Smooth muscle cell of bladder (primary cell): ENCODE results near the gene C2CD2. TPM values are rescaled to one million over a fixed set of nuclear protein-coding genes. Genes with fewer than 3 reads are reported as not detected.

Experiments
- total RNA-seq: library from RNA; depleted of rRNA; stranded (reverse); fragments of >200 nt; gene quantifications from 2 replicates; pipeline ENCODE4 v1.2.3, GENCODE V29; 2014

The C2CD2 gene
- total RNA-seq, result 22.2 and 27.0 TPM in 2 replicates

GRCh38 chr21:41953831-41954653, at the start of gene C2CD2:
TSS of gene C2CD2 (minus strand) at chr21:41954018. CDS start at chr21:41953648, 370 bp downstream.

DNA sequence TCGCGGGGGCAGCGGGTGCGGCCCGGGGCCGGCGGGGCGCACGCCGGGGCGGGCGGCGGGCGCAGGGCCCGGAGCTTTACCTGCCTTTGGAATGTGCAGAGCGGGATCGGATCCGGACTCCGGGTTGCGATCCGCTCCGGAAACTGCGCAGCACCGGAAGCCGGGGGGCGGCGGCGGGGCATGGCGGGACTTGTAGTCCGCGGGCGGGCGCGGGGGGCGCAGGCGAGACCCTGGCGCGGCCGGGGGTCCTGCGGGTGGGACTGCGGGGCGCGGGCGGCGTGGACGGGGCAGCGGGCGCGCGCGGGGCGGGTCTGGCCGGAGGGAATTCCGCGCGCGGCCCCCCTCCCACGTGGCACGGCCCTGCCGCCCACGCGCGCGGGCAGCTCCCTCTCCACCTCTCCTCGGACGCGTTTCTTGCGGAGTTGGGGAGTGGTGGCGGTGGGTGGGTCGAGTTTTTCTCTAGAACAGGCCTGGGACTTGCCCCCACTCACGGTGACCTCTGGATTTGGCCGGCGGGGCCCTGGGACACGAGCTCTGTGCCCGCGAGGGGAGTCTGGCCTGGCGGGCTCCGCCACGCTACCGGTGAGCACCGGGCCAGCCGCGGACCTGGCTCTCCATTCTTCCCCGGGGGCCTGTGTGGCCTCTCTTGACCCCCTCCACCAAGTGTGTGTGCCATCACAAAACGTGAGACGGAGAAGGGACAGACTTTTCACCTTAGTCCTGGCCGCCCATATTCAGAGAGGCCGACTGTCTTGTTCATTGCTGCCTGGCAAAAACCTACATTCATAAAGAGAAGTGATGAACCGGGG, 74.4 kb downstream of the C2CD2 start, which contains the start of gene PRDM15:
TSS of gene PRDM15 (minus strand) at position 155 of the 809 bp plus-strand sequence. CDS start 18,981 bp downstream, outside the sequence.

Other genes with a start within 250 kb of the C2CD2 start
- under 0.01 TPM in 1 of 2 replicates, not detected in the other for gene RIPK4, start 187.0 kb downstream of the C2CD2 start, total RNA-seq
- 3.6 and 6.0 TPM in 2 replicates for gene PRDM15, start 74.7 kb downstream of the C2CD2 start, total RNA-seq
- gene ZBTB21, start 56.3 kb upstream of the C2CD2 start, total RNA-seq, result 4.3 and 6.5 TPM in 2 replicates
- 0.09 and 0.14 TPM in 2 replicates for gene UMODL1, start 117.3 kb upstream of the C2CD2 start, total RNA-seq